K562 (cell line): ENCODE results near the gene HSF4. TPM values are rescaled to one million over a fixed set of nuclear protein-coding genes. Genes with fewer than 3 reads are reported as not detected.
A peak's percentile ranks its signal among the peaks of the same experiment; 100 is the strongest.

Source experiments
- ARID3A ChIP-seq: IDR thresholded peaks from 2 replicates; pipeline ENCODE4 v1.6.1; 2012; ENCODE audit warnings: low read depth, low read length, improper control_type of control experiment, borderline replicate concordance
- BHLHE40 ChIP-seq: IDR thresholded peaks from 2 replicates; pipeline ENCODE4 v1.6.1; 2011; ENCODE audit warnings: low read length, improper control_type of control experiment
- C11orf30 ChIP-seq: fragments of 450-650 bp; IDR thresholded peaks from 2 replicates; pipeline ENCODE4 v1.6.1; 2016; ENCODE audit warnings: low read depth, mild to moderate bottlenecking
- CBFB ChIP-seq: sonication (generic); formaldehyde crosslinking; IDR thresholded peaks from 2 replicates; pipeline ENCODE4 v1.4.0; 2020; ENCODE audit warnings: mild to moderate bottlenecking, missing genetic modification reagents
- KLF6 ChIP-seq: fragments of 250-450 bp; sonication (Bioruptor Pico); IDR thresholded peaks from 2 replicates; pipeline ENCODE4 v1.4.0; 2020; ENCODE audit warnings: mild to moderate bottlenecking, moderate library complexity, borderline replicate concordance
- L3MBTL2 ChIP-seq: fragments of 450-650 bp; IDR thresholded peaks from 2 replicates; pipeline ENCODE4 v1.6.1; 2016; ENCODE audit warnings: mild to moderate bottlenecking, moderate library complexity
- MCM7 ChIP-seq, 2 experiments: fragments of 450-650 bp; IDR thresholded peaks; 2 replicates each; pipeline ENCODE4 v1.6.1; 2016 to 2018
- NBN ChIP-seq: fragments of 450-650 bp; IDR thresholded peaks from 2 replicates; pipeline ENCODE4 v1.6.1; 2016; ENCODE audit warnings: low read depth, mild to moderate bottlenecking
- NFIC ChIP-seq: fragments of 450-650 bp; IDR thresholded peaks from 2 replicates; pipeline ENCODE4 v1.6.1; 2017; ENCODE audit warnings: mild to moderate bottlenecking, inconsistent platforms
- PHF8 ChIP-seq: fragments of 200-600 bp; sonication (generic); IDR thresholded peaks from 2 replicates; pipeline ENCODE4 v1.6.1; 2012; ENCODE audit warnings: mixed run types, mild to moderate bottlenecking, inconsistent platforms, low read length, moderate library complexity, borderline replicate concordance
- RBFOX2 ChIP-seq: fragments of 200-400 bp; formaldehyde crosslinking; IDR thresholded peaks from 2 replicates; pipeline ENCODE4 v1.6.1; 2017; ENCODE audit warnings: low read depth, mild to moderate bottlenecking, low read length, moderate library complexity
- SP2 ChIP-seq: IDR thresholded peaks from 2 replicates; pipeline ENCODE4 v1.6.1; 2011; ENCODE audit warnings: mild to moderate bottlenecking, low read depth, low read length, moderate library complexity; ENCODE audit not compliant: poor library complexity, severe bottlenecking; ENCODE audit errors: extremely low read depth
- YY1 ChIP-seq, 3 experiments: IDR thresholded peaks; 2 replicates each; pipeline ENCODE4 v1.6.1; 2011; ENCODE audit warnings: low read length in 2 of 3, mild to moderate bottlenecking in 2 of 3, moderate library complexity in 2 of 3, borderline replicate concordance in 1 of 3, control low read depth in 1 of 3, low read depth in 1 of 3; ENCODE audit not compliant: insufficient read depth in 3 of 3, insufficient replicate concordance in 2 of 3, control insufficient read depth in 1 of 3, insufficient read length in 1 of 3; ENCODE audit errors: extremely low read depth in 1 of 3
- ZFP30 ChIP-seq: fragments of 250-450 bp; sonication (Bioruptor Pico); IDR thresholded peaks from 2 replicates; pipeline ENCODE4 v1.8.0; 2022; ENCODE audit warnings: moderate library complexity, mild to moderate bottlenecking, inconsistent platforms, borderline replicate concordance
- ZNF140 ChIP-seq: fragments of 250-450 bp; sonication (Bioruptor Pico); IDR thresholded peaks from 2 replicates; pipeline ENCODE4 v1.8.0; 2021; ENCODE audit warnings: moderate library complexity, mild to moderate bottlenecking, inconsistent platforms
- ZNF395 ChIP-seq: fragments of 200-800 bp; sonication (Bioruptor generic); IDR thresholded peaks from 2 replicates; pipeline ENCODE4 v1.6.1; 2017; ENCODE audit warnings: missing genetic modification characterization, missing compliant biosample characterization
- ZNF41 ChIP-seq: fragments of 250-450 bp; sonication (Bioruptor Pico); conservative IDR thresholded peaks from 2 replicates; pipeline ENCODE4 v1.4.0; 2020; ENCODE audit warnings: mild to moderate bottlenecking
- ZNF696 ChIP-seq: fragments of 250-450 bp; sonication (Bioruptor Pico); conservative IDR thresholded peaks from 2 replicates; pipeline ENCODE4 v1.4.0; 2020; ENCODE audit warnings: mild to moderate bottlenecking, moderate library complexity
- polyA plus RNA-seq, 8 experiments: library from polyadenylated mRNA; depleted of rRNA in 4 of 8; stranded (reverse) in 5 of 8; unstranded in 3 of 8; fragments of >200 nt; fragmentation: Nextera tagmentation in 2 of 8; fragmentation: Illumina TruSeq in 1 of 8; extraction: Ambion mirVana in 2 of 8; extraction: Trizol in 1 of 8; gene quantifications; 2 replicates each; pipeline versions ENCODE4 v1.2.1 to v1.2.3, GENCODE V29; 2011 to 2014; ENCODE audit warnings: inconsistent platforms in 1 of 8, missing spikeins in 1 of 8
- total RNA-seq, 7 experiments: library from RNA; depleted of rRNA in 6 of 7; stranded (reverse); fragments of >200 nt in 6 of 7; fragmentation: Illumina TruSeq in 2 of 7; extraction: Trizol in 2 of 7; gene quantifications; 2 replicates each; pipeline versions ENCODE4 v1.2.1 to v1.2.3, GENCODE V29; 2011 to 2021; ENCODE audit warnings: low replicate concordance in 1 of 7
- TF ChIP-seq, protein P1 (sequence below): sonication (generic); formaldehyde crosslinking; IDR thresholded peaks from 2 replicates; pipeline ENCODE4 v1.8.1; 2023; ENCODE audit warnings: missing genetic modification reagents, mild to moderate bottlenecking, borderline replicate concordance

HSF4 gene
- total and polyA plus RNA-seq, 9 of the 15 experiments (the other 6 are each of a cell fraction or from before 2014, with no cell fraction given) = 0.50 to 35.4 (median 8.8) TPM; not detected in 1

DNA sequence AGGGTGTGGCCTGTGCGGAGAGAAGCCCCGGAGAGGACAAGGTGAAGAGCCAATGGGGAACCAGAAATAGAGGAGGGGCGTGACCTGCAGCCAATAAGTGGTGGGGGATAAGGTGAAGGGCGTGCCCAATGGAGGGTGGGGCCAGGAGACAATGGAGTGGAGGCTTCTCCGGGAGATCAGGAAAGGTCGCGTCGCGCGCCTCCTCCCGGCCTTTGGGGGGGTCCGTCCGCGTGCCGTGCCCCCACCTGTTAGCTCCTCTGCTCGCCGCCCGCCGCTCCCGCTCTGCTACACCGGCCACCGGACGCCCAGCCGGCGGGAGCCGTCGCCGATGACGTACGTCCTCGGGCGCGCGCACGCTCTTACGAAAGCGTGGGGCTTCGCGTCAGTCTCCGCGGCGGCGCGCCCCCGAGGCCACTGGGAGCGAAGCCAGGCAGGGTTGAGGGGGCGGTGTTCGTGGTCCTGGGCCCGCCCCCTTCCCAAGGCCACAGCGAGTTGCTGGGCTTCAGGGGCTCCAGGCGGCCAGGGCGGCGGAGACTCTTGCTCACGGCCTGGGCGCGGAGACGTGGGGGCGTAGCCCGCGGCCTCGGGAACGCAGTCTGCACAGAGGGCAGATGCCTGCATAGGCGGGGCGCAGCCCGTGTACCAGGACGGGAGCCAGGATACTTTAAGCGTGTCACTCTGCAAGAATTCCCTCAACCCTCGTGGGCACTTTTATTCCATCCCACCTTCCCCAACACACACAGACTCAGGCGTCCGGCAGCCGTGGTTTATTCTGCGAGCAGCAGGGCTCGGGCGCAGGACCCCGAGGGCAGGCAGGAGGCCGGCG, 19.3 kb downstream of the HSF4 start, which contains the start of gene MATCAP1 (continued):
- TF ChIP-seq ZNF395 = peak; percentile 79
- TF ChIP-seq SP2 = peak; percentile 86
- TF ChIP-seq, protein P1, sequence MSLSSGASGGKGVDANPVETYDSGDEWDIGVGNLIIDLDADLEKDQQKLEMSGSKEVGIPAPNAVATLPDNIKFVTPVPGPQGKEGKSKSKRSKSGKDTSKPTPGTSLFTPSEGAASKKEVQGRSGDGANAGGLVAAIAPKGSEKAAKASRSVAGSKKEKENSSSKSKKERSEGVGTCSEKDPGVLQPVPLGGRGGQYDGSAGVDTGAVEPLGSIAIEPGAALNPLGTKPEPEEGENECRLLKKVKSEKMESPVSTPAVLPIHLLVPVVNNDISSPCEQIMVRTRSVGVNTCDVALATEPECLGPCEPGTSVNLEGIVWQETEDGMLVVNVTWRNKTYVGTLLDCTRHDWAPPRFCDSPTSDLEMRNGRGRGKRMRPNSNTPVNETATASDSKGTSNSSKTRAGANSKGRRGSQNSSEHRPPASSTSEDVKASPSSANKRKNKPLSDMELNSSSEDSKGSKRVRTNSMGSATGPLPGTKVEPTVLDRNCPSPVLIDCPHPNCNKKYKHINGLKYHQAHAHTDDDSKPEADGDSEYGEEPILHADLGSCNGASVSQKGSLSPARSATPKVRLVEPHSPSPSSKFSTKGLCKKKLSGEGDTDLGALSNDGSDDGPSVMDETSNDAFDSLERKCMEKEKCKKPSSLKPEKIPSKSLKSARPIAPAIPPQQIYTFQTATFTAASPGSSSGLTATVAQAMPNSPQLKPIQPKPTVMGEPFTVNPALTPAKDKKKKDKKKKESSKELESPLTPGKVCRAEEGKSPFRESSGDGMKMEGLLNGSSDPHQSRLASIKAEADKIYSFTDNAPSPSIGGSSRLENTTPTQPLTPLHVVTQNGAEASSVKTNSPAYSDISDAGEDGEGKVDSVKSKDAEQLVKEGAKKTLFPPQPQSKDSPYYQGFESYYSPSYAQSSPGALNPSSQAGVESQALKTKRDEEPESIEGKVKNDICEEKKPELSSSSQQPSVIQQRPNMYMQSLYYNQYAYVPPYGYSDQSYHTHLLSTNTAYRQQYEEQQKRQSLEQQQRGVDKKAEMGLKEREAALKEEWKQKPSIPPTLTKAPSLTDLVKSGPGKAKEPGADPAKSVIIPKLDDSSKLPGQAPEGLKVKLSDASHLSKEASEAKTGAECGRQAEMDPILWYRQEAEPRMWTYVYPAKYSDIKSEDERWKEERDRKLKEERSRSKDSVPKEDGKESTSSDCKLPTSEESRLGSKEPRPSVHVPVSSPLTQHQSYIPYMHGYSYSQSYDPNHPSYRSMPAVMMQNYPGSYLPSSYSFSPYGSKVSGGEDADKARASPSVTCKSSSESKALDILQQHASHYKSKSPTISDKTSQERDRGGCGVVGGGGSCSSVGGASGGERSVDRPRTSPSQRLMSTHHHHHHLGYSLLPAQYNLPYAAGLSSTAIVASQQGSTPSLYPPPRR = no peak
- peak; percentile 74 for TF ChIP-seq RBFOX2
- TF ChIP-seq L3MBTL2 = peak; percentile 75
- no peak for TF ChIP-seq ZFP30 (CRISPR knock-in tag)
- peak; percentile 5; the same call in 1 of the 2 replicates for TF ChIP-seq BHLHE40
- 0 out of 2 replicates have a peak, but pooled peaks have one; percentile 19 for TF ChIP-seq ARID3A
- peak in 1 of 3 experiments; percentile 16 for TF ChIP-seq YY1 (IDR thresholded peaks at IDR 0.05; ENCODE audit: borderline replicate concordance in 1 of 3, control insufficient read depth in 1 of 3, extremely low read depth in 1 of 3, insufficient read depth in 3 of 3, insufficient read length in 1 of 3, insufficient replicate concordance in 2 of 3, low read depth in 1 of 3, low read length in 2 of 3)
- no peak for TF ChIP-seq ZNF140
- TF ChIP-seq NBN = no peak
- no peak for TF ChIP-seq MCM7 (IDR thresholded peaks at IDR 0.05)
- TF ChIP-seq PHF8 = peak; percentile 84; the same call in 1 of the 2 replicates
- TF ChIP-seq NFIC = peak; percentile 88
- peak; percentile 38; the same call in 1 of the 2 replicates for TF ChIP-seq C11orf30
- no peak for TF ChIP-seq ZNF41
- no peak for TF ChIP-seq ZNF696
- TF ChIP-seq CBFB (CRISPR knock-in tag) = peak; percentile 54; the same call in 1 of the 2 replicates
- TF ChIP-seq KLF6 (CRISPR knock-in tag) = no peak
